ENCODE results near the gene GYPC.

DNA sequence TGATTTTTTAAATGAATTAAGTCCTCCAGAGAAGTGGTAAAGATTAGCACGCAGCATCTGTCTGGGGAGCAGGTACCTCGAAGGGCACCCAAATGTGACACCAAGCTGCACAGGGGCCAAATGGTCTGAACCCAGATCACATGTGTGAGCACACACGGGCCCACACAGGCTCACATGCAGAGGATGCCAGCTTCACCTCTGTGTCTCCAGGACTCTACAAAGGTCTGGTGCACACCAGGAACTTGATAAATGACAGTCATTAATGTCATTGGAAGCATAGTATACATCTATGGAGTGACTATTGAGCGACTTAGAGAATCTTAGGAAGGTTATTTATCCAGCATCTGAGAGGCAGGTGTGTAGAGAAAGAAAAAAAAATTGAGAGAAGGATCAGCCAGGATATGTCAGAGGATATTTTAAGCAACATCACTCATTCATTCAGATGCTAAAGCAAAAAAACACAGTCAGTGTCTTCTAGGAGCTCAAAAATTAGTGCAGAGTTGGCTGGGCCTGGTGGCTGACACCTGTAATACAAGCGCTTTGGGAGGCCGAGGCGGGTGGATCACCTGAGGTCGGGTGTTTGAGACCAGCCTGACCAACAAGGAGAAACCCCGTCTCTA lies 23.2 kb downstream of the GYPC start:
- TF ChIP-seq, protein P1, sequence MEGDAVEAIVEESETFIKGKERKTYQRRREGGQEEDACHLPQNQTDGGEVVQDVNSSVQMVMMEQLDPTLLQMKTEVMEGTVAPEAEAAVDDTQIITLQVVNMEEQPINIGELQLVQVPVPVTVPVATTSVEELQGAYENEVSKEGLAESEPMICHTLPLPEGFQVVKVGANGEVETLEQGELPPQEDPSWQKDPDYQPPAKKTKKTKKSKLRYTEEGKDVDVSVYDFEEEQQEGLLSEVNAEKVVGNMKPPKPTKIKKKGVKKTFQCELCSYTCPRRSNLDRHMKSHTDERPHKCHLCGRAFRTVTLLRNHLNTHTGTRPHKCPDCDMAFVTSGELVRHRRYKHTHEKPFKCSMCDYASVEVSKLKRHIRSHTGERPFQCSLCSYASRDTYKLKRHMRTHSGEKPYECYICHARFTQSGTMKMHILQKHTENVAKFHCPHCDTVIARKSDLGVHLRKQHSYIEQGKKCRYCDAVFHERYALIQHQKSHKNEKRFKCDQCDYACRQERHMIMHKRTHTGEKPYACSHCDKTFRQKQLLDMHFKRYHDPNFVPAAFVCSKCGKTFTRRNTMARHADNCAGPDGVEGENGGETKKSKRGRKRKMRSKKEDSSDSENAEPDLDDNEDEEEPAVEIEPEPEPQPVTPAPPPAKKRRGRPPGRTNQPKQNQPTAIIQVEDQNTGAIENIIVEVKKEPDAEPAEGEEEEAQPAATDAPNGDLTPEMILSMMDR (conservative IDR thresholded peaks at IDR 0.05 in 1 of 2, IDR thresholded peaks at IDR 0.05 in 1 of 2; ENCODE audit: extremely low read depth in 1 of 2, insufficient read depth in 1 of 2, low read depth in 1 of 2, low read length in 2 of 2), result no peak
- TF ChIP-seq EZH2 (IDR thresholded peaks at IDR 0.05; ENCODE audit: borderline replicate concordance, low read length), result no peak

Measured in mammary epithelial cell (primary cell).